PC-3 (cell line): ENCODE data around the gene PLA1A.

ENCODE experiments used
- EZH2 ChIP-seq: fragments of 300-600 bp; sonication (generic); IDR thresholded peaks from one replicate; pipeline ENCODE4 v1.6.1; 2017; ENCODE audit warnings: antibody characterized with exemption, mild to moderate bottlenecking, low read length; ENCODE audit not compliant: unreplicated experiment
- EZH2phosphoT487 ChIP-seq: fragments of 300-600 bp; sonication (generic); IDR thresholded peaks from 2 replicates; pipeline ENCODE4 v1.6.1; 2018; ENCODE audit warnings: mild to moderate bottlenecking, antibody characterized with exemption, low read length, borderline replicate concordance
- TF ChIP-seq, protein P1 (sequence below): fragments of 300-600 bp; sonication (generic); conservative IDR thresholded peaks from 2 replicates; pipeline ENCODE4 v1.5.1; 2017; ENCODE audit warnings: antibody characterized with exemption, low read depth, mild to moderate bottlenecking, low read length

DNA sequence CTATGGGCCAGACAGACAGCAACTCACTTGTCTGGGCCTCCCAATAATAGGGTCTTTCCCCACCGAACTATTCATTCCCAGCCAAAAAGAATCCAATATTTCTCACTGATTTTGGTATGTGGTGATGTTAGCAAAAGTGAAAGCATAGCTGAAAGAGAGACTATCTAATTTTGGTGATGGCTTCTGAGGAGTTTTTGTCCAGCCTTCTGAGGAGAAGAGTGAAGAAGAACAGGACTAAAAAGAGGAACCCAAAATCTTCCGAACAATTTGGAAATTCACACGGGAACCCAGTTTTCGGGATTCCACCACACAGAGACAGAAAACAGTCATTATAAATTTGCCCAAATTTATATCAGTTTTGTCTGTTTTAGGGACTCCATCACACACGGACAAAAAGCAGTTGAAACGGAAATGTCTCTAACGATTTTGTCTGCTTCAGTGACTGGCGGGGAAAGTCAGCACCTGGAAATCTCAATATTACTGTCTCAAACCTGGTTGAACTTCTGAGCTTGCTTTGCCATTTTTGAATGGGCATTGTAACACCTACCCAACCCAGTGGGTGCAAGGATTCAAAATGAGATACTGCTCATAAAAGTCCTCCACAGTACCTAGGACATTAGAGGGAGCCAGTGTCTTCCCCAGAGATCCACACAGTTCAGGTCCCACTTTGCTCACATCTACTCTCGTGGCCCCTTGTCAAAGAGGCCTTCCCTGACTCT lies 47.3 kb upstream of the PLA1A start:
- TF ChIP-seq, protein P1, sequence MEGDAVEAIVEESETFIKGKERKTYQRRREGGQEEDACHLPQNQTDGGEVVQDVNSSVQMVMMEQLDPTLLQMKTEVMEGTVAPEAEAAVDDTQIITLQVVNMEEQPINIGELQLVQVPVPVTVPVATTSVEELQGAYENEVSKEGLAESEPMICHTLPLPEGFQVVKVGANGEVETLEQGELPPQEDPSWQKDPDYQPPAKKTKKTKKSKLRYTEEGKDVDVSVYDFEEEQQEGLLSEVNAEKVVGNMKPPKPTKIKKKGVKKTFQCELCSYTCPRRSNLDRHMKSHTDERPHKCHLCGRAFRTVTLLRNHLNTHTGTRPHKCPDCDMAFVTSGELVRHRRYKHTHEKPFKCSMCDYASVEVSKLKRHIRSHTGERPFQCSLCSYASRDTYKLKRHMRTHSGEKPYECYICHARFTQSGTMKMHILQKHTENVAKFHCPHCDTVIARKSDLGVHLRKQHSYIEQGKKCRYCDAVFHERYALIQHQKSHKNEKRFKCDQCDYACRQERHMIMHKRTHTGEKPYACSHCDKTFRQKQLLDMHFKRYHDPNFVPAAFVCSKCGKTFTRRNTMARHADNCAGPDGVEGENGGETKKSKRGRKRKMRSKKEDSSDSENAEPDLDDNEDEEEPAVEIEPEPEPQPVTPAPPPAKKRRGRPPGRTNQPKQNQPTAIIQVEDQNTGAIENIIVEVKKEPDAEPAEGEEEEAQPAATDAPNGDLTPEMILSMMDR: no peak
- no peak for TF ChIP-seq EZH2
- TF ChIP-seq EZH2phosphoT487: no peak
